22Rv1 (cell line): Measurements from ENCODE around the gene ENDOD1.

Experiments
- H3K27ac ChIP-seq: fragments of 450-650 bp; 2 replicates; pipeline ENCODE4 v1.5.1; 2017
- ZFX ChIP-seq: fragments of 450-650 bp; IDR thresholded peaks from 2 replicates; pipeline ENCODE4 v1.6.1; 2017; ENCODE audit warnings: antibody characterized with exemption, borderline replicate concordance
- TF ChIP-seq, protein P1 (sequence below): fragments of 450-650 bp; IDR thresholded peaks from 2 replicates; pipeline ENCODE4 v1.5.1; 2017; ENCODE audit warnings: mild to moderate bottlenecking

Gene ENDOD1

GRCh38 chr11:95115597-95115996, 26.0 kb downstream of the ENDOD1 start:
- TF ChIP-seq, protein P1, sequence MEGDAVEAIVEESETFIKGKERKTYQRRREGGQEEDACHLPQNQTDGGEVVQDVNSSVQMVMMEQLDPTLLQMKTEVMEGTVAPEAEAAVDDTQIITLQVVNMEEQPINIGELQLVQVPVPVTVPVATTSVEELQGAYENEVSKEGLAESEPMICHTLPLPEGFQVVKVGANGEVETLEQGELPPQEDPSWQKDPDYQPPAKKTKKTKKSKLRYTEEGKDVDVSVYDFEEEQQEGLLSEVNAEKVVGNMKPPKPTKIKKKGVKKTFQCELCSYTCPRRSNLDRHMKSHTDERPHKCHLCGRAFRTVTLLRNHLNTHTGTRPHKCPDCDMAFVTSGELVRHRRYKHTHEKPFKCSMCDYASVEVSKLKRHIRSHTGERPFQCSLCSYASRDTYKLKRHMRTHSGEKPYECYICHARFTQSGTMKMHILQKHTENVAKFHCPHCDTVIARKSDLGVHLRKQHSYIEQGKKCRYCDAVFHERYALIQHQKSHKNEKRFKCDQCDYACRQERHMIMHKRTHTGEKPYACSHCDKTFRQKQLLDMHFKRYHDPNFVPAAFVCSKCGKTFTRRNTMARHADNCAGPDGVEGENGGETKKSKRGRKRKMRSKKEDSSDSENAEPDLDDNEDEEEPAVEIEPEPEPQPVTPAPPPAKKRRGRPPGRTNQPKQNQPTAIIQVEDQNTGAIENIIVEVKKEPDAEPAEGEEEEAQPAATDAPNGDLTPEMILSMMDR = no peak
- no peak for TF ChIP-seq ZFX
- no peak overlapping the region for H3K27ac ChIP-seq

- H3K27ac ChIP-seq = no peak overlapping the region; the same call in 1 of the 2 replicates
- TF ChIP-seq, protein P1 = no peak
- no peak for TF ChIP-seq ZFX
These were observed 29.9 kb downstream of the ENDOD1 start for GRCh38 chr11:95119361-95120060.

DNA sequence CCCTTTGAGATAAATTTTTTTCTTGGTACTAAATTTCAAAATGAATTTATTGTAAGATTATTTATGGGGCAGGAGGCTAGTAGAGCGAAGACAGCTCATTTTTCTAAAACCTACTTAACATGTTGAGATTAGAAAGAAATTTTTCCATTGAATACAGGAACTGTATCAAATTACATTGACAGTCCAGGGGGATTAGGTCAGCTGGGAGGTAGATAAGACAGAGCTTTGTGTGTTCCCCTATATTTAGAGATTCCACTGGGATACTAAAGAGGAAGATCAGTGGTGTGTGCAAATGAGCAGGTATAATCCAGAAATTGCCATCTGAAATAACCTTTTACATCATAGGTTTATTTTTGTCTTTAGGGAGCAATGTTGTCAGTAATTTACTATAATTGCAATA, 32.1 kb downstream of the ENDOD1 start:
- no peak for TF ChIP-seq ZFX
- TF ChIP-seq, protein P1 = no peak
- H3K27ac ChIP-seq = no peak overlapping the region

GRCh38 chr11:95123556-95123955, 33.9 kb downstream of the ENDOD1 start:
- no peak overlapping the region for H3K27ac ChIP-seq
- no peak for TF ChIP-seq ZFX
- TF ChIP-seq, protein P1 = no peak

DNA sequence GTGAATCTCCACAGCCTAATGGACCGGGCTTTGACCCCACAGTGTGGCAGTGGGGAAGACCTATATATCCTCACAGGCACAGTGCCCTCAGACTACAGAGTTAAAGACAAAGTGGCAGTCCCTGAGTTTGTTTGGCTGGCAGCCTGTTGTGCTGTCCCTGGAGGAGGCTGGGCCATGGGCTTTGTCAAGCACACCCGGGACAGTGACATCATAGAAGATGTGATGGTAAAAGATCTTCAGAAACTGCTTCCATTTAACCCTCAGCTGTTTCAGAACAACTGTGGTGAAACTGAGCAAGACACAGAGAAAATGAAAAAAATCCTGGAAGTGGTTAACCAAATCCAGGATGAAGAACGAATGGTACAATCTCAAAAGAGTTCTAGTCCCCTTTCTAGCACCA, 39.0 kb downstream of the ENDOD1 start:
- TF ChIP-seq, protein P1 = no peak
- no peak for TF ChIP-seq ZFX
- H3K27ac ChIP-seq = no peak overlapping the region

GRCh38 chr11:95132956-95133355, 43.3 kb downstream of the ENDOD1 start:
- TF ChIP-seq, protein P1 = no peak
- no peak for TF ChIP-seq ZFX
- no peak overlapping the region for H3K27ac ChIP-seq

- no peak overlapping the region for H3K27ac ChIP-seq
- TF ChIP-seq, protein P1 = no peak
- no peak for TF ChIP-seq ZFX
These were observed 44.8 kb downstream of the ENDOD1 start for GRCh38 chr11:95134491-95134890.
